ENCODE results near the gene HUNK.

HUNK gene

GRCh38 chr21:31991356-31992331, 118.8 kb downstream of the HUNK start:
- peaks cover 0 to 3% of the 10 kb centered on the region in 2 donors for H3K36me3 ChIP-seq (ENCODE audit: control insufficient read depth in 1 of 2, insufficient read depth in 2 of 2, low read length in 2 of 2)
- no peaks in the 10 kb centered on the region for H3K9me3 ChIP-seq (ENCODE audit: control insufficient read depth in 1 of 2, low read length in 2 of 2)
- H3K27ac ChIP-seq (ENCODE audit: low read depth, low read length), result no peak overlapping the region
- H3K4me1 ChIP-seq (ENCODE audit: control insufficient read depth in 1 of 2, insufficient read depth in 2 of 2, low read length in 2 of 2), result no peaks in the 10 kb centered on the region
- H3K27me3 ChIP-seq (ENCODE audit: control insufficient read depth in 1 of 2, insufficient read depth in 2 of 2, low read length in 2 of 2), result no peaks in the 10 kb centered on the region
- no peak overlapping the region for H3K4me3 ChIP-seq (ENCODE audit: low read depth in 1 of 2, low read length in 2 of 2)
- H3K9ac ChIP-seq (ENCODE audit: low read depth in 1 of 2, low read length in 2 of 2), result no peak overlapping the region

DNA sequence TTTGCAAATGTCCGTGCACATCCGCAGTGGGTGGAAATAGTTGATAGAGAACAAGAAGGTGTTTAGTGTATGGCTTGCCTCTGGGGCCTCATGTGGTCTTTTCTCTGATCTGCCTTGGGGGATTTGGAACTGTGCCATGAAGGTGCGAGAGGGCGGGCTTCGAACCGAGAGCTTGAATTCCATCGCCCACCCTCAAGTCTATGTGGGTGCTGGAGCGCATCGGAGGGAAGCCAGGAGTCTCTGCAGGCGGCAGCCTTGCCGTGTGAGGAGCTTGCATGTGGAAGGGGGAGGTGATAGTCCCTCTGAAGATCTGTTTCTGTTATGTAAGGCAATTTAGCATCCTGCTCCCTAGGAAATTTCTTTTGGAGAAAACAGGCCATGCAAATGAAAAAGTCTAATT, 119.6 kb downstream of the HUNK start:
- Histone ChIP-seq H3K9me3 (ENCODE audit: control insufficient read depth in 1 of 2, low read length in 2 of 2) (no peaks in the 10 kb centered on the region), H3K4me3 (ENCODE audit: low read depth in 1 of 2, low read length in 2 of 2) (no peak overlapping the region), H3K9ac (ENCODE audit: low read depth in 1 of 2, low read length in 2 of 2) (no peak overlapping the region), H3K36me3 (ENCODE audit: control insufficient read depth in 1 of 2, insufficient read depth in 2 of 2, low read length in 2 of 2) (peaks cover 0 to 3% of the 10 kb centered on the region in 2 donors), H3K4me1 (ENCODE audit: control insufficient read depth in 1 of 2, insufficient read depth in 2 of 2, low read length in 2 of 2) (no peaks in the 10 kb centered on the region), H3K27me3 (ENCODE audit: control insufficient read depth in 1 of 2, insufficient read depth in 2 of 2, low read length in 2 of 2) (no peaks in the 10 kb centered on the region), H3K27ac (ENCODE audit: low read depth, low read length) (no peak overlapping the region)

- no peak overlapping the region for H3K4me3 ChIP-seq (ENCODE audit: low read depth in 1 of 2, low read length in 2 of 2)
- H3K4me1 ChIP-seq (ENCODE audit: control insufficient read depth in 1 of 2, insufficient read depth in 2 of 2, low read length in 2 of 2), result no peaks in the 10 kb centered on the region
- no peaks in the 10 kb centered on the region for H3K27me3 ChIP-seq (ENCODE audit: control insufficient read depth in 1 of 2, insufficient read depth in 2 of 2, low read length in 2 of 2)
- H3K9ac ChIP-seq (ENCODE audit: low read depth in 1 of 2, low read length in 2 of 2), result no peak overlapping the region
- peaks cover under 1 to 10% of the 10 kb centered on the region in 2 donors for H3K36me3 ChIP-seq (ENCODE audit: control insufficient read depth in 1 of 2, insufficient read depth in 2 of 2, low read length in 2 of 2)
- no peaks in the 10 kb centered on the region for H3K9me3 ChIP-seq (ENCODE audit: control insufficient read depth in 1 of 2, low read length in 2 of 2)
- no peak overlapping the region for H3K27ac ChIP-seq (ENCODE audit: low read depth, low read length)
Observed at GRCh38 chr21:31993826-31994825, 121.3 kb downstream of the HUNK start.

DNA sequence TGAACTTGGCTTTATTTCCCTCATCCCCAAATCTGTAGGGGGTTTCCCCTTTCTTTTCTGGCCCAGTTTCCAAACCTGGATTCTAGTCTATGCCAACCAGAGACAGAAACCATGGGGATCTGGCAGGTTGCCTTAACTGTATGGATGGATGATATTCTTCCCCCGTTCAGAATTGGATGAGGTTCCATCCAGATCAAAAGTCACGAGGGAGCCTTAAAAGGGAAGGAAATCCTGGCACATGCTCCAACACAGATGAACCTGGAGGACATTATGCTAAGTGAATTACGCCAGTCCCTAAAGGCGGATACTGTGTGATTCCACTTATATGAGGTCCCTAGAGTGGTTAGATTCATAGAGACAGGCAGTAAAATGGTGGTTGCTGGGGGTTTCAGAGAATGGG, 124.4 kb downstream of the HUNK start:
- Histone ChIP-seq H3K36me3 (ENCODE audit: control insufficient read depth in 1 of 2, insufficient read depth in 2 of 2, low read length in 2 of 2) (peaks cover 3 to 14% of the 10 kb centered on the region in 2 donors), H3K27ac (ENCODE audit: low read depth, low read length) (no peak overlapping the region)

DNA sequence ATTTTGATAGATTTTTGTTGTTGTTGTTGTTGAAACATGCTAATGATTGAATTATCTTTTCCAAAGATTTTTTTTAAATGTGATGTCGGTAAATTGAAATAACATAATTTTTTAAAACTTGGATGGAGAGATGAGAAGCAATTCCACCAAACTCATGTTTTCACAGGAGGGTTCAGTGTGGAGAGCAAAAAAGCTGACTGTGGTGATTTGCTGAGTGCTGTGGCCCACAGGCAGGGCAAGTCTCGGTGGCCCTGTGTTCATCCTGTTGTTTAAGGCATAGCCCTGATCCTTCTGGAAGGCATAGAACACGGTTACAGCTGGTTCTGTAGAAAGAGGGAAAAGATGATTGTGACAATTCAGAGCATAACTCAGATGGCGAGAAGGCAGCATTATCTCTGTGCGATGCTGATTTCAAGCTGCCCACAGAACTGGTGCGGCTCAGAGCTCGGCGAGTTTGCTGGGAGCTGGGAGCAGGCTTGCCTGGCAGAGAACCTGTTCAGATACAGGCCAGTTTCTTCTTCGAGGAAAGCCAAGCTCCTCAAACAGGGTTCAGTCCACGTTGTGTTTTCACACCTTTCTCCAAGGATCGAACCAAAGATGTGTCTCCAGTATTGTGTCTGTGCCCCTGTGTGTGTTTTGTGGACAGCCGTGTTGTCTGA, 127.1 kb downstream of the HUNK start:
- no peaks in the 10 kb centered on the region for H3K4me1 ChIP-seq (ENCODE audit: control insufficient read depth in 1 of 2, insufficient read depth in 2 of 2, low read length in 2 of 2)
- peaks cover 3 to 14% of the 10 kb centered on the region in 2 donors for H3K36me3 ChIP-seq (ENCODE audit: control insufficient read depth in 1 of 2, insufficient read depth in 2 of 2, low read length in 2 of 2)
- no peak overlapping the region for H3K4me3 ChIP-seq (ENCODE audit: low read depth in 1 of 2, low read length in 2 of 2)
- H3K27me3 ChIP-seq (ENCODE audit: control insufficient read depth in 1 of 2, insufficient read depth in 2 of 2, low read length in 2 of 2), result no peaks in the 10 kb centered on the region
- no peak overlapping the region for H3K27ac ChIP-seq (ENCODE audit: low read depth, low read length)
- no peak overlapping the region for H3K9ac ChIP-seq (ENCODE audit: low read depth in 1 of 2, low read length in 2 of 2)
- no peaks in the 10 kb centered on the region for H3K9me3 ChIP-seq (ENCODE audit: control insufficient read depth in 1 of 2, low read length in 2 of 2)

More for the DNA sequence above, 124.4 kb downstream of the HUNK start:
- H3K4me1 ChIP-seq (ENCODE audit: control insufficient read depth in 1 of 2, insufficient read depth in 2 of 2, low read length in 2 of 2), result no peaks in the 10 kb centered on the region
- no peak overlapping the region for H3K4me3 ChIP-seq (ENCODE audit: low read depth in 1 of 2, low read length in 2 of 2)
- no peaks in the 10 kb centered on the region for H3K9me3 ChIP-seq (ENCODE audit: control insufficient read depth in 1 of 2, low read length in 2 of 2)
- H3K27me3 ChIP-seq (ENCODE audit: control insufficient read depth in 1 of 2, insufficient read depth in 2 of 2, low read length in 2 of 2), result no peaks in the 10 kb centered on the region
- H3K9ac ChIP-seq (ENCODE audit: low read depth in 1 of 2, low read length in 2 of 2), result no peak overlapping the region

- no peak overlapping the region for H3K9ac ChIP-seq (ENCODE audit: low read depth in 1 of 2, low read length in 2 of 2)
- no peak overlapping the region for H3K27ac ChIP-seq (ENCODE audit: low read depth, low read length)
- H3K36me3 ChIP-seq (ENCODE audit: control insufficient read depth in 1 of 2, insufficient read depth in 2 of 2, low read length in 2 of 2), result peaks cover 3 to 14% of the 10 kb centered on the region in 2 donors
- no peak overlapping the region for H3K4me3 ChIP-seq (ENCODE audit: low read depth in 1 of 2, low read length in 2 of 2)
- H3K9me3 ChIP-seq (ENCODE audit: control insufficient read depth in 1 of 2, low read length in 2 of 2), result no peaks in the 10 kb centered on the region
- no peaks in the 10 kb centered on the region for H3K4me1 ChIP-seq (ENCODE audit: control insufficient read depth in 1 of 2, insufficient read depth in 2 of 2, low read length in 2 of 2)
- H3K27me3 ChIP-seq (ENCODE audit: control insufficient read depth in 1 of 2, insufficient read depth in 2 of 2, low read length in 2 of 2), result no peaks in the 10 kb centered on the region
Observed at GRCh38 chr21:32001390-32001789, 128.6 kb downstream of the HUNK start.

DNA sequence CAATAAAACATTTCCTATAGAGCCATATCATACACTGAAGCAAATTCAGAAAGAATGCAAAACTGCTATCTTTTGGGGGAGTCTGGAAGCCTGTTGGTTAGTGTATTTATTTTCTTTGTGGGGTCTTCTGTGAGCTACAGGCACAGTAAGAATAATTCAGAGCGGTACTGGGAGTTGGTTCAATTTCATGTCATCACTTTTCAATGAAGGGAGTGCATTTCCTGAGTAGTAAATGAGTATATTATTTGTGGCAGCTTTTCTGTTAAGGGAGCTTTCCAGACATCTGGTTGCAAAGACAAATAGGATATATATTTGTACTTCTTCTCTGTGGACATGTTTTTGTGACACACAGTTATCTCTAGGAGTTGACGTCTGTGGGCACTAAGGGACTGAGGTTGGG, 130.6 kb downstream of the HUNK start:
- Histone ChIP-seq H3K4me1 (ENCODE audit: control insufficient read depth in 1 of 2, insufficient read depth in 2 of 2, low read length in 2 of 2) (no peaks in the 10 kb centered on the region), H3K4me3 (ENCODE audit: low read depth in 1 of 2, low read length in 2 of 2) (no peak overlapping the region), H3K9ac (ENCODE audit: low read depth in 1 of 2, low read length in 2 of 2) (no peak overlapping the region), H3K27ac (ENCODE audit: low read depth, low read length) (no peak overlapping the region), H3K27me3 (ENCODE audit: control insufficient read depth in 1 of 2, insufficient read depth in 2 of 2, low read length in 2 of 2) (no peaks in the 10 kb centered on the region), H3K36me3 (ENCODE audit: control insufficient read depth in 1 of 2, insufficient read depth in 2 of 2, low read length in 2 of 2) (peaks cover 3 to 11% of the 10 kb centered on the region in 2 donors), H3K9me3 (ENCODE audit: control insufficient read depth in 1 of 2, low read length in 2 of 2) (no peaks in the 10 kb centered on the region)

GRCh38 chr21:32004291-32004690, 131.5 kb downstream of the HUNK start:
- Histone ChIP-seq H3K27me3 (ENCODE audit: control insufficient read depth in 1 of 2, insufficient read depth in 2 of 2, low read length in 2 of 2) (no peaks in the 10 kb centered on the region), H3K27ac (ENCODE audit: low read depth, low read length) (no peak overlapping the region), H3K36me3 (ENCODE audit: control insufficient read depth in 1 of 2, insufficient read depth in 2 of 2, low read length in 2 of 2) (peaks cover under 1 to 2% of the 10 kb centered on the region in 2 donors), H3K4me3 (ENCODE audit: low read depth in 1 of 2, low read length in 2 of 2) (no peak overlapping the region), H3K9me3 (ENCODE audit: control insufficient read depth in 1 of 2, low read length in 2 of 2) (no peaks in the 10 kb centered on the region), H3K4me1 (ENCODE audit: control insufficient read depth in 1 of 2, insufficient read depth in 2 of 2, low read length in 2 of 2) (no peaks in the 10 kb centered on the region), H3K9ac (ENCODE audit: low read depth in 1 of 2, low read length in 2 of 2) (no peak overlapping the region)

DNA sequence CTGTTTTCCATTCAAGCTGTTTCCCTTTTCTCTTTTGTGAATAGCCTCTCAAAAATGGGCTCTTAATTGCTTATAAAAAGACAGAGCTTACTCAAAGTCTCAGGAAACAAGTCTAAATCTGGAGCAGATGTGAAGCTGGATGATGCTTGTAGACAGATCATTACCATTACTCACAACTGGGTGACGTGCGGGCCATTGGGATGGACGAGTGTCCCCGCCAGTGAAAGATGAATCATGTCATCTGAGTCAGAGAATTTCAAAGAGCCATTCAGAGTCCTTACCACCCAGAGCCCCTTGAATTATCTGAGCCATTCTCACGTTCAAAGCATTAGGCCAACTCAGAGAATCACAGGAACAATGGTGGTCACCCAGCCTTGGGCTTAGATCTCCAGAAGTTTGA, 134.6 kb downstream of the HUNK start:
- no peaks in the 10 kb centered on the region for H3K27me3 ChIP-seq (ENCODE audit: control insufficient read depth in 1 of 2, insufficient read depth in 2 of 2, low read length in 2 of 2)
- H3K36me3 ChIP-seq (ENCODE audit: control insufficient read depth in 1 of 2, insufficient read depth in 2 of 2, low read length in 2 of 2), result no peaks in the 10 kb centered on the region
- H3K27ac ChIP-seq (ENCODE audit: low read depth, low read length), result no peak overlapping the region
- no peak overlapping the region for H3K9ac ChIP-seq (ENCODE audit: low read depth in 1 of 2, low read length in 2 of 2)
- H3K4me3 ChIP-seq (ENCODE audit: low read depth in 1 of 2, low read length in 2 of 2), result no peak overlapping the region
- H3K4me1 ChIP-seq (ENCODE audit: control insufficient read depth in 1 of 2, insufficient read depth in 2 of 2, low read length in 2 of 2), result no peaks in the 10 kb centered on the region
- no peaks in the 10 kb centered on the region for H3K9me3 ChIP-seq (ENCODE audit: control insufficient read depth in 1 of 2, low read length in 2 of 2)
